Duodenal mucosa (tissue), 2 donors: ENCODE measurements around the gene HOTAIR.

Experiments used
- H3K27ac ChIP-seq: one replicate; pipeline ENCODE4 v1.7.0; 2013; ENCODE audit warnings: low read depth, low read length
- H3K27me3 ChIP-seq, 2 donors: one replicate each; pipeline ENCODE4 v1.7.0; 2013; ENCODE audit warnings: low read length in 2 of 2, control low read depth in 1 of 2; ENCODE audit not compliant: insufficient read depth in 2 of 2, control insufficient read depth in 1 of 2
- H3K36me3 ChIP-seq, 2 donors: one replicate each; pipeline ENCODE4 v1.7.0; 2013; ENCODE audit warnings: low read length in 2 of 2, control low read depth in 1 of 2; ENCODE audit not compliant: insufficient read depth in 2 of 2, control insufficient read depth in 1 of 2
- H3K4me1 ChIP-seq, 2 donors: one replicate each; pipeline ENCODE4 v1.7.0; 2013; ENCODE audit warnings: low read length in 2 of 2, control low read depth in 1 of 2; ENCODE audit not compliant: insufficient read depth in 2 of 2, control insufficient read depth in 1 of 2
- H3K4me3 ChIP-seq, 2 donors: one replicate each; pipeline ENCODE4 v1.7.0; 2013; ENCODE audit warnings: low read length in 2 of 2, low read depth in 1 of 2
- H3K9ac ChIP-seq, 2 donors: one replicate each; pipeline ENCODE4 v1.7.0; 2013; ENCODE audit warnings: low read length in 2 of 2, low read depth in 1 of 2
- H3K9me3 ChIP-seq, 2 donors: one replicate each; pipeline ENCODE4 v1.7.0; 2013; ENCODE audit warnings: low read length in 2 of 2, control low read depth in 1 of 2; ENCODE audit not compliant: control insufficient read depth in 1 of 2

HOTAIR gene

DNA sequence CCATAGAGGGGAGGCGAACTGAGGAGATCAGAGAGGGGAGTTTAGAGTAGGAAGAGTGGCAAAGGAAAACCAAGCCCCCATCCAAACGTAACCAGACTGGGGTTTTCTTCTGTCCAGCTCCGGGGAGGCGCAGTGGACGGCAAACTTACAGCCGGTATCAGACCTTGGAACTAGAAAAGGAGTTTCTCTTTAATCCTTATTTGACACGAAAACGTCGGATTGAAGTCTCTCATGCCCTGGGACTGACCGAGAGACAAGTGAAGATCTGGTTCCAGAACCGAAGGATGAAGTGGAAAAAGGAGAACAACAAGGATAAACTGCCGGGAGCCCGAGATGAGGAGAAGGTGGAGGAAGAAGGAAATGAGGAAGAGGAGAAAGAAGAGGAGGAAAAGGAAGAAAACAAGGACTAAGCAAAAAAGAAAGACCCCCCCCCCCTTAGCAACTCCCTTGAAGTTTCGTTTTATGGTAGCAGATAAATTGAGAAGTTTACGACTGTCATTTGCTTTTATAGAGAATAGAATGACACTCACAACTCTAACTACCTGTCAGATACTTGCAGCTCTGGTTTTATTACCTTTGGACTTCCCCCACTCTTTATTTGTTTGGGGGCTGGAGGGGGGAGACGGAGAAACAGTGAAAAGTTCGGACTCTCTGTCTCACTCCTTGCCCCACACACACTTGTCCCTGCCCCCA is 36.4 kb upstream of the HOTAIR start:
- Histone ChIP-seq H3K9me3 (no peaks in the 10 kb centered on the region), H3K27ac (no peak overlapping the region), H3K4me1 (peaks cover 8 to 13% of the 10 kb centered on the region in 2 donors), H3K27me3 (peaks cover 88 to 91% of the 10 kb centered on the region in 2 donors), H3K9ac (no peak overlapping the region), H3K4me3 (no peak overlapping the region), H3K36me3 (no peaks in the 10 kb centered on the region)

DNA sequence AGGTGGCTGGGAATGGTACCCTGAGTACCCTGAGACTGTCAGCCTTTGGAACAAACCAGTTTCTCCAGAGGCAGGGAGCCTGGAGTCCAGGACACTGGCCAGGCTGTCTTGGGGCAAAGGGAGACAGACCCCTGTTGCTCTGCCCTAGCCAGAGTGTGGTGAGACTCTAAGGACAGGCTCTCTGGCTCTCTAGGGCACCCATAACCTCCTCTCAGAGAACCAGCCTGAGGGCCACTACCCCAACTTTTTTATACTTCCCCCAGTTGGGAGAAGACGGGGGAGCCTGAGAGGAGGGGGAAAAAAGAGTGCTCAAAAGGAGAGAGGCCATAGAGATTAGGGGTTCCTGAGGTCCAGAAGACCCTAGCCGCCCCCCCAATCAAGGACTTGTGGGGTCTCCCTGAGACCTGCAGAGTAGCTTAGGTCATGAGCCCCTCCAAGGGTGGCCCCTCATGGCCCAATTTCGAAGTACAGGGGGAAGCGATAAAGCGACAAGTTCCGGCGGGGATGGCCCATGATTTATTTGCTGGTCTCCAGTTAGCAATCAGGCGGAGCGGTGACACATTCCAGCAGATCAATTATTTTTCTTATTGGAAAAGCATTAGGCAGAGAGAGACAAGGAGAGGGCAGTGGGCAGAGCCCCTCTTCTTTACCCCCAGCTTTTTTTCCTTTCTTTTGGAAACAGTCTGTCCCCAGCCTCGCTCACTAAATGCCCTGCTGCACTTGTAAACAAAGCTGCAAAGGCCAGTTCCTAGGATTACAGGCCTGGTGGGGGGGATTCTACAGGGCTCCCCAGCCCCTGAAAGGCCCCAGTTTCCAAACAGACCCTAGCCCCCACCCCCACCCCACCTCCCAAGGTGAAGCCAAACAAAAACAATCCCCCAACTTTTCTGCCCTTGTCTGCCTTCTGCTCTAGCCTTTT is 35.6 kb upstream of the HOTAIR start:
- Histone ChIP-seq H3K27me3 (peaks cover 86 to 90% of the 10 kb centered on the region in 2 donors), H3K9me3 (no peaks in the 10 kb centered on the region), H3K4me3 (no peak overlapping the region), H3K9ac (no peak overlapping the region), H3K4me1 (peaks cover 9 to 13% of the 10 kb centered on the region in 2 donors), H3K36me3 (no peaks in the 10 kb centered on the region), H3K27ac (no peak overlapping the region)

DNA sequence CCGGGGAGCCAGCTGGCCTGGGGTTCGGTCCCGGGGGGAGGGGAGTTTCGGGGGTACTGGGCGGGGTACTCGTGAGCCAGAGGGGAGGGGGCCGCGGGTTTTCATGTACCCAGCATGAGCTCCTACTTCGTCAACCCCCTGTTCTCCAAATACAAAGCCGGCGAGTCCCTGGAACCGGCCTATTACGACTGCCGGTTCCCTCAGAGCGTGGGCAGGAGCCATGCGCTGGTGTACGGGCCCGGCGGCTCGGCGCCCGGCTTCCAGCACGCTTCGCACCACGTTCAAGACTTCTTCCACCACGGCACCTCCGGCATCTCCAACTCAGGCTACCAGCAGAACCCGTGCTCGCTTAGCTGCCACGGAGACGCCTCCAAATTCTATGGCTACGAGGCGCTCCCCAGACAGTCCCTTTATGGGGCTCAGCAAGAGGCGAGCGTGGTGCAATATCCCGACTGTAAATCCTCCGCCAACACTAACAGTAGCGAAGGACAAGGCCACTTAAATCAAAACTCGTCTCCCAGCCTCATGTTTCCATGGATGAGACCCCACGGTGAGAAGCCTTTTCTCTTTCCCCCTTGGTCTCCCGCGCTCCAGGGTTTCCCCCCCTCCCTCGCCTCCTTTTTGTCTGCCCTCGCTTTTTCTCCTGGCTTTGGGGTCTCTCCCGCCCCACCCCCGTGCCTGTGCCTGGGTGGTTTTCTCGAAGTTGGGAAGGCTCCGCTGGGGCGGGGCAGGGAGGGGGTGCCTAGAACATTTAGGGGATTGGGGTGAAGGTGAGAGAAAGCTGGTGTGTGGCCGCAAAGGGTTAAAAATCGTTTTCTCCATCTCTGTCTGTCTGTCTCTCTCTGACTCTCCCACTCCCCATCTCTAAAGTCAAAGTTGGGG is 34.7 kb upstream of the HOTAIR start:
- Histone ChIP-seq H3K27me3 (peaks cover 87 to 90% of the 10 kb centered on the region in 2 donors), H3K36me3 (no peaks in the 10 kb centered on the region), H3K9ac (no peak overlapping the region), H3K9me3 (no peaks in the 10 kb centered on the region), H3K27ac (no peak overlapping the region), H3K4me1 (peaks cover 9 to 13% of the 10 kb centered on the region in 2 donors), H3K4me3 (peak overlapping the region in 1 of 2 donors; percentile 43)

DNA sequence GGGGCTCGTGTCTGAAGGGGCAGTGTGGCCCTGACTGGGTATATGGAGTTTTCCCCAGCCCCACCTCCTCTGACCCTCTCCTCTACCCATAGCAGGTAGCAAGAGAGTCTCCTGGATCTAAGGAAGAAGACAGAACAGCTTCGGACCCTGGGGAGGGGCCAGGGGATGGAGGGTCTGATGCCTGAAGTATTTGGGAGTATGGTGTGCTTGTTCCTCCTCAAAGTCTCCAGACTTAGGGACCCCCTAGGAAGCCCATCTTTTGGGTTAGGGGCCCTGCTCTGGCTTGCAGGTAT is 33.5 kb upstream of the HOTAIR start:
- Histone ChIP-seq H3K9ac (no peak overlapping the region), H3K9me3 (no peaks in the 10 kb centered on the region), H3K27ac (no peak overlapping the region), H3K36me3 (no peaks in the 10 kb centered on the region), H3K4me1 (peaks cover 9 to 13% of the 10 kb centered on the region in 2 donors), H3K27me3 (peaks cover 85 to 89% of the 10 kb centered on the region in 2 donors), H3K4me3 (no peak overlapping the region)

DNA sequence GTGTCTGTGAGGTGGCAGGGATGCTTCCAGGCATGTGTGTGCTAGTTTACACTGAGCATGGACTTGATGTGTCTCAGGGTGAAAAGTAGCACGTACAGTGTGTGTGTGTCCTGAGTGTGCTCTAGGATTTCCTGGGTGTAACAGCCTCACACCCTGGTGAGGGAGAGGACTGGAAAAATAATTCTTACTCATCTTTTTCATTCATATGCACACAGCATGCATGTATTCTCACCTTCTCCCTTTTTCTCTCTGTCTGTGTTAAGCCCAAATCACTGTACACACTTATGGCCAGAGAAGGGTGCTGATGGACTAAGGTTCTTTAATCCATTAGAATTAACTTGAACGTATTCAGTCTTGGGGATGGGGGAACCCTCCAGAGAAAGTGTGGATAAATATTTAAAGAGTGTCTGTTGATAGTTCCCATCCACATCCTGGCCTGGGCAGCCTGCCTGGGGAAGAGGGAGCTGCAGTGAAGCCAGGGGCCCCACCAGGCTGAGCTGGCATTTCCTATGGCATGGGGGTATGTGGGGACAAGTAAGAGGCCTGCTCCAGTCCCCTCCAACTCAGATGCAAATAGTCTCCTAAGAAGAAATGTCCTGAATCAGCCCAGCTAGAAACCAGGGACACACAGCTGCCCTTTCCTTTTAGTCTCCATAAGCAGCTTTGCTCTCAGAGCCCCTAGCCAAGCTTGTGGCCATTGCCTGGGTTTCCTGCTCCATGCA is 32.9 kb upstream of the HOTAIR start:
- no peak overlapping the region for H3K4me3 ChIP-seq
- no peaks in the 10 kb centered on the region for H3K36me3 ChIP-seq
- no peaks in the 10 kb centered on the region for H3K9me3 ChIP-seq
- peaks cover 85 to 89% of the 10 kb centered on the region in 2 donors for H3K27me3 ChIP-seq
- peaks cover 9 to 13% of the 10 kb centered on the region in 2 donors for H3K4me1 ChIP-seq
- H3K9ac ChIP-seq, result no peak overlapping the region
- no peak overlapping the region for H3K27ac ChIP-seq

DNA sequence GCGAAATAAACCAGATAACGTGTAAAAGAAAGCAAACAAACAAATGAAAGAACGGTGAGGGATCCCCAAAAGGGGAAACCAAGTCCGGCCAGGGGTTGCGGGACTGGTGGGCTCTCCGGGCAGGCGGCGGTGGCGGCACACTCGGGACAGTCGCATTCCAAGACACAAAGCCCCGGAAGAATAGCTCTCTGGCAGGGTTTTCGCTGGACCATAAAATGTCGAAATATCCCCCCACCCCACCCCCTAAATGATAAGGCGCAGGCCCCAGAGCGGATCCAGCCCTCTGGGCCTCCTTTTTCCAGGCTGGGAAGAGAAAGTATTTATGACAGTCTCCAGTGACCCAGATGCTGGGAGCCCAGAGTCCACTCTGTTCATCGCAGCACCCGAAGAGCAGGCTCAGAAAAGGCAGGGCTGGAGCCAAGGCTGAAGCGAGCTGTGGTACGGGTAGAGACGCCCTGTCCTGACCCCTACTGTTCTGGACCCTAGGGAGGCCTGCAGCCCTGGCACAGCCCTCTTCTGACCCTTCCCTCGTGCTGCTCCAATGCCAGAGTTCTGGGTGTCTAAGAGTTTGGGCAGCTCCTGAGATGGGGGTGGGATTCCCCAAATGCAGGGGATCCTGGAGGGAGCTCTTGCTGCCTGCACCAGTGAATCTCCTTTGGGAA is 31.9 kb upstream of the HOTAIR start:
- Histone ChIP-seq H3K27me3 (peaks cover 88 to 93% of the 10 kb centered on the region in 2 donors), H3K9ac (peak overlapping the region; percentile 4 to 48), H3K4me1 (peaks cover 9 to 13% of the 10 kb centered on the region in 2 donors), H3K9me3 (no peaks in the 10 kb centered on the region), H3K36me3 (no peaks in the 10 kb centered on the region), H3K27ac (no peak overlapping the region), H3K4me3 (peak overlapping the region; percentile 33 to 57)

DNA sequence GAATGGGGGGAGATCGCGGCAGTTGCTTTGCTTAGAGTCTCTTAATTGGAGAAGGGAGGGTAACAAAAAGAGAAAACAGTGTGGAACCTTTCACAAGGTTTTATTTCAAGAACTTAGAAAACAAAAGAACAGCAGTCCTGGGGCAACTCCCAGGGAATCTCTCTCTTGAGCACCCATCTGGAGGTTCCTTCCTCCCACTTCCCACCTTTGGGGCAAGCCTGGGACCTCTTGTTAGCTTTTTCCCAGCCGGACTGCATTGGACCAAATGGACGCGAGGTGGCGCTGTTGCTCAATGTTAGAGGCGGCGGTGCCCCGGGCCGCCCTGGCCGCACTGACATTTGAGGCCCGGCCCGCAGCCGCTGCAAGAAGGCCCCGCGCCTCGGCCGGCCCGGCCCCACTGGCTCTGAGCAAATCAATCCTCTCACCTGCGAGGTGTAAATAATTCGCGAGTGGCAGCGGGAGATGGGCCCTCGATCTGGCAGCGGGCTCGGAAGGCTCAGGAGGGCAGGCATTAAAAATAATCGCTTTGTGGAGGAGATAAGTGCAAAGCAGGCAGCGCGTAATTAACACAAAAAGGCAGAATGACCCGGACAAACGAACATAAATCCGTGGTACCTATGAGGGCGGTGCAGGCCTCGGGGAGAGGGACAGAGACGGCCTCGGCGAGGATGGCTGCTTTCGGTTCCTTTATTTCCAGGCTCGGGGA is 31.3 kb upstream of the HOTAIR start:
- peak overlapping the region; percentile 33 to 57 for H3K4me3 ChIP-seq
- H3K9ac ChIP-seq, result peak overlapping the region; percentile 4 to 48
- H3K4me1 ChIP-seq, result peaks cover 9 to 13% of the 10 kb centered on the region in 2 donors
- no peaks in the 10 kb centered on the region for H3K36me3 ChIP-seq
- no peak overlapping the region for H3K27ac ChIP-seq
- peaks cover 89 to 93% of the 10 kb centered on the region in 2 donors for H3K27me3 ChIP-seq
- no peaks in the 10 kb centered on the region for H3K9me3 ChIP-seq

DNA sequence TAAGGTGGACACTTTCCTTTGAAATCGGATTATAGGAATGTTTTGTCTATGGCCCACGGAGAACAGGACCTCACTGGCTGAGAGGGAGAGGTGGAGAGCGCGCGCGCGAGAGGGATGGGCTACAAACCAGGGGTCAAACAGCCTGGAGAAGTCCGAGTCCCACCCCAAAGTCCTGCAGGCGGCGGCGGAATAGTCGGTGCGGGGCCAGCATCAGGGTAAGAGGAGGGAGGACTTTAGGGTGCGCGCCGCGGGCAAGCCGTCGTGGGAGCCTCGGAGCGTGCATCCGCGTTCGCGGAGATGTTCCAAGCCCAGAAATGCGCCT is 30.7 kb upstream of the HOTAIR start:
- no peak overlapping the region for H3K4me3 ChIP-seq
- peaks cover 9 to 13% of the 10 kb centered on the region in 2 donors for H3K4me1 ChIP-seq
- no peak overlapping the region for H3K9ac ChIP-seq
- no peak overlapping the region for H3K27ac ChIP-seq
- H3K9me3 ChIP-seq, result no peaks in the 10 kb centered on the region
- H3K36me3 ChIP-seq, result no peaks in the 10 kb centered on the region
- H3K27me3 ChIP-seq, result peaks cover 89 to 93% of the 10 kb centered on the region in 2 donors
